Karpas-422 (cell line): Measurements from ENCODE around the gene PTPN23. TPM values are rescaled to one million over a fixed set of nuclear protein-coding genes. Genes with fewer than 3 reads are reported as not detected.

Source experiments
- DNase-seq: peaks from one replicate; pipeline ENCODE4 v3.0.0-alpha.2; 2015
- H2AFZ ChIP-seq: fragments of 200-600 bp; sonication (generic); 2 replicates; pipeline ENCODE4 v1.6.1; 2014; ENCODE audit warnings: antibody characterized with exemption, low read length, mixed read lengths
- H3K27ac ChIP-seq: fragments of 200-600 bp; sonication (generic); 2 replicates; pipeline ENCODE4 v1.5.1; 2014; ENCODE audit warnings: mild to moderate bottlenecking, low read length, moderate library complexity
- H3K27me3 ChIP-seq: fragments of 200-600 bp; sonication (generic); 2 replicates; pipeline ENCODE4 v1.6.1; 2014; ENCODE audit warnings: low read length, mixed read lengths
- H3K36me3 ChIP-seq: fragments of 200-600 bp; sonication (generic); 2 replicates; pipeline ENCODE4 v1.6.1; 2014; ENCODE audit warnings: low read length, mixed read lengths; ENCODE audit not compliant: insufficient read depth
- H3K4me1 ChIP-seq: fragments of 200-600 bp; sonication (generic); 2 replicates; pipeline ENCODE4 v1.6.1; 2014; ENCODE audit warnings: mild to moderate bottlenecking, low read length, mixed read lengths
- H3K4me2 ChIP-seq: fragments of 200-600 bp; sonication (generic); 2 replicates; pipeline ENCODE4 v1.6.1; 2014; ENCODE audit warnings: low read length, low read depth, mild to moderate bottlenecking; ENCODE audit not compliant: poor library complexity, severe bottlenecking
- H3K4me3 ChIP-seq: fragments of 200-600 bp; sonication (generic); 2 replicates; pipeline ENCODE4 v1.5.1; 2014; ENCODE audit warnings: mild to moderate bottlenecking, antibody characterized with exemption, low read length, mixed read lengths
- H3K79me2 ChIP-seq: fragments of 200-600 bp; sonication (generic); 2 replicates; pipeline ENCODE4 v1.6.1; 2014; ENCODE audit warnings: mild to moderate bottlenecking, low read length, mixed read lengths
- H3K9ac ChIP-seq: fragments of 200-600 bp; sonication (generic); 2 replicates; pipeline ENCODE4 v1.6.0; 2014; ENCODE audit warnings: low read length
- H3K9me2 ChIP-seq: fragments of 200-600 bp; sonication (generic), shearing (Covaris generic); replicated peaks from 2 replicates; pipeline ENCODE4 v1.6.0; 2014; ENCODE audit warnings: mild to moderate bottlenecking, low read length, moderate library complexity; ENCODE audit not compliant: insufficient read depth
- H3K9me3 ChIP-seq: fragments of 300-700, 200-600 bp; sonication (generic); 2 replicates; pipeline ENCODE4 v1.6.1; 2014; ENCODE audit warnings: low read length, mixed read lengths
- H4K20me1 ChIP-seq: fragments of 200-600 bp; sonication (generic); 2 replicates; pipeline ENCODE4 v1.6.1; 2014; ENCODE audit warnings: mild to moderate bottlenecking, antibody characterized with exemption, low read length, low read depth; ENCODE audit not compliant: insufficient read depth
- total RNA-seq: library from RNA; depleted of rRNA; stranded (reverse); fragments of >200 nt; shearing (Covaris generic); gene quantifications from 2 replicates; pipeline ENCODE4 v1.2.3, GENCODE V29; 2014; ENCODE audit warnings: low replicate concordance

PTPN23 gene
- total RNA-seq, 1 experiment from 2014 or later = 7.9 TPM

GRCh38 chr3:47392933-47393332, 12.1 kb downstream of the PTPN23 start:
- Histone ChIP-seq H2AFZ (no peak overlapping the region), H3K4me2 (no peak overlapping the region), H3K9me3 (no peaks in the 10 kb centered on the region), H3K36me3 (no peaks in the 10 kb centered on the region; the same call in 1 of the 2 replicates), H3K4me3 (no peak overlapping the region), H3K79me2 (peaks cover 89% of the 10 kb centered on the region), H3K27ac (no peak overlapping the region), H4K20me1 (peaks cover 16% of the 10 kb centered on the region; the same call in 1 of the 2 replicates), H3K27me3 (no peaks in the 10 kb centered on the region), H3K9me2 (no peaks in the 10 kb centered on the region), H3K9ac (no peak overlapping the region), H3K4me1 (no peaks in the 10 kb centered on the region)
- DNase-seq = no peak

DNA sequence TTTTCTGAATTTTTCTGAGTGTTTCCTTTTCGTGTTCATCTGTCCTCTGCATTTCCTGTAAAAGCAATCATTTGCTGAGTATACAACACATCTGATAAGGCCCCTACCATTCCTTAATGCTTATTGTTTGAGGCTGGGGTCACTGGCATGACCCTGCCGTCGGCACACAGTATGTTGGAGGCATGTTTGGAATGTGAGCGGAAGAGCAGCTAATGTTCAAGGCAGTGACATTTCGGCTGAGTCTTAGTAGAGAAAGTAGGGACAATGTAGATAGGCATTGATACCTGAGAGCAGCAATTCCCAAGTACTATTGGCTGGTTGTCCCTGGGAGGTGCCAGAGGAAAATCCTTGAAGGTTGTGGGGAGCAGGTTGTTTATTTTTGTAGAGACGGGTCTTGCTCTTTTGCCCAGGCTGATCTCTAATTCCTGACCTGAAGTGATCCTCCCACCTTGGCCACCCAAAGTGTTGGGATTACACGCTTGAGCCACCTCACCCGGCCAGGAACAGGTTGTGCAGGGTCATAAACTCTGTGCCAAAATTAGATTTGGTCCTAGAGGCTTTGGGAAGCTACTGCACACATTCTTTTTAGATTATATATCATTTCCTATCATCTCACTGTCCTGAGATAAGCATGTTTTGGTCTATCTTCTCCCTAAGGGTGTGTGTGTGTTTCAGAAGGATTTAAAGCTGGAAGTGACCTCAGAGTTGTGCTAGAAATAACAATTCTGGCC, 13.5 kb downstream of the PTPN23 start:
- Histone ChIP-seq H4K20me1 (peaks cover 11% of the 10 kb centered on the region; the same call in 1 of the 2 replicates), H3K9me3 (no peaks in the 10 kb centered on the region), H3K9me2 (no peaks in the 10 kb centered on the region), H2AFZ (no peak overlapping the region), H3K27me3 (no peaks in the 10 kb centered on the region), H3K4me3 (no peak overlapping the region), H3K79me2 (peaks cover 84% of the 10 kb centered on the region), H3K27ac (no peak overlapping the region), H3K4me2 (no peak overlapping the region), H3K9ac (no peak overlapping the region), H3K4me1 (no peaks in the 10 kb centered on the region), H3K36me3 (no peaks in the 10 kb centered on the region)
- DNase-seq = no peak

DNA sequence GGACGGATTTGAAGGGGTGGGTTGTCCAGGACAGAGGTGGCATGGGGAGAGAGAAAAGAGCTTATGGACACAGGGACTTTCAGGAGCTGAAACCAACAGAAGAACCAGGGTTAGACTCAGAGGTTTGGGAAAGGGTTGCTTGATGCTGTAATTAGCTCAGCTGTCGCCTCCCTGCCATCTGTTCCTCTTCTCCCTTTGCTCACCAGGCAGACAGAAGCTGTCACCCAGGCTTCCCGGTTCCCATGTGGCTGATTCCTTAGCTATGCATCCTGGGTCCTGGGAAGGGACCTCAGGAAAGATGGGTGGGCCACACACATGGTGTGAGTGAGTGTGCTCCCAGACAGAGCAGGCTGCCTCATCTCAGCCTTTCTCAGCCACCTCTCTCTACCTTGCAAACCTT, 14.1 kb downstream of the PTPN23 start:
- no peaks in the 10 kb centered on the region for H3K9me2 ChIP-seq
- H3K9me3 ChIP-seq = no peaks in the 10 kb centered on the region
- no peak overlapping the region for H3K9ac ChIP-seq
- no peaks in the 10 kb centered on the region for H3K4me1 ChIP-seq
- DNase-seq = no peak
- H4K20me1 ChIP-seq = peaks cover 11% of the 10 kb centered on the region; the same call in 1 of the 2 replicates
- H3K27me3 ChIP-seq = no peaks in the 10 kb centered on the region
- no peak overlapping the region for H3K4me3 ChIP-seq
- no peak overlapping the region for H2AFZ ChIP-seq
- no peaks in the 10 kb centered on the region for H3K36me3 ChIP-seq
- no peak overlapping the region for H3K27ac ChIP-seq
- H3K4me2 ChIP-seq = no peak overlapping the region
- H3K79me2 ChIP-seq = peaks cover 83% of the 10 kb centered on the region

GRCh38 chr3:47398228-47398627, 17.4 kb downstream of the PTPN23 start:
- H3K27me3 ChIP-seq = no peaks in the 10 kb centered on the region
- no peak overlapping the region for H3K9ac ChIP-seq
- no peaks in the 10 kb centered on the region for H3K9me3 ChIP-seq
- H3K4me3 ChIP-seq = no peak overlapping the region
- H2AFZ ChIP-seq = no peak overlapping the region
- H3K4me2 ChIP-seq = no peak overlapping the region
- H3K27ac ChIP-seq = no peak overlapping the region
- no peaks in the 10 kb centered on the region for H3K4me1 ChIP-seq
- no peaks in the 10 kb centered on the region; the same call in 1 of the 2 replicates for H4K20me1 ChIP-seq
- no peaks in the 10 kb centered on the region for H3K9me2 ChIP-seq
- H3K79me2 ChIP-seq = peaks cover 61% of the 10 kb centered on the region
- no peak for DNase-seq
- 0 out of 2 replicates have a peak, but pooled peaks cover 3% of the 10 kb centered on the region for H3K36me3 ChIP-seq

GRCh38 chr3:47399016-47399415, 18.2 kb downstream of the PTPN23 start:
- H4K20me1 ChIP-seq = no peaks in the 10 kb centered on the region; the same call in 1 of the 2 replicates
- peaks cover 59% of the 10 kb centered on the region for H3K79me2 ChIP-seq
- H3K27me3 ChIP-seq = no peaks in the 10 kb centered on the region
- H2AFZ ChIP-seq = no peak overlapping the region
- no peak overlapping the region for H3K4me3 ChIP-seq
- H3K4me2 ChIP-seq = no peak overlapping the region
- H3K27ac ChIP-seq = no peak overlapping the region
- H3K36me3 ChIP-seq = 0 out of 2 replicates have a peak, but pooled peaks cover 3% of the 10 kb centered on the region
- no peak for DNase-seq
- no peak overlapping the region for H3K9ac ChIP-seq
- H3K9me2 ChIP-seq = no peaks in the 10 kb centered on the region
- no peaks in the 10 kb centered on the region for H3K4me1 ChIP-seq
- no peaks in the 10 kb centered on the region for H3K9me3 ChIP-seq

DNA sequence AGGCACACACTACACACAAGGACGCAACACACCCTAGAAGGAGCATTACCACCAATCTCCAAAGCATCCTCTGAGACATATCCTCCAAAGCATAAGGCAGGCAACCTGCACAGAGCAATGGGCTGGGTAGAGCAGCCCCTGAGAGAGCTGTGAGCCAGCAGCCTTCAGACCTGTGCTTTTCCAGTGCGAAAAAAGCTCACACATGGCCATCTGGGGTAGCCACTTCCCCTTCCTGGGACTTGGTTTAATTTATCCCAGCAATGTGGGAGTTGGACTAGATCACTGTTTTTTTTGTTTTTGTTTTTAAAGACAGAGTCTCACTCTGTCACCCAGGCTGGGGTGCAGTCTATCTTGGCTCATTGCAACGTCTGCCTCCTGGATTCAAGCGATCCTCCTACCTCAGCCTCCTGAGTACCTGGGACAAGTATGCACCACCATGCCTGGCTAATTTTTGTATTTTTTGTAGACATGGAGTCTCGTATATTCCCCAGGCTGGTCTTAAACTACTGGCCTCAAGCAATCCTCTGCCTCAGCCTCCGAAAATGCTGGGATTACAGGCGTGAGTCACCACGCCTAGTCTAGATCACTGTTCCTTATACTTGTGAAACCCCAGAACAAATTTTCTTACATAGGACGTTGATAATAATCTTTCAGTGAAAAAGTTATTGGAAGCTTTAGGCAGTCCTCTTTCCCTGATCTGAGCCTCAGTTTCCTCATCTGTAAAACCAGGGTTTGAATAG, 18.9 kb downstream of the PTPN23 start:
- H3K27ac ChIP-seq = no peak overlapping the region
- no peaks in the 10 kb centered on the region for H3K4me1 ChIP-seq
- no peak overlapping the region for H3K4me2 ChIP-seq
- no peaks in the 10 kb centered on the region for H3K9me2 ChIP-seq
- no peak overlapping the region for H3K4me3 ChIP-seq
- no peaks in the 10 kb centered on the region; the same call in 1 of the 2 replicates for H4K20me1 ChIP-seq
- no peaks in the 10 kb centered on the region for H3K9me3 ChIP-seq
- peaks cover 55% of the 10 kb centered on the region for H3K79me2 ChIP-seq
- DNase-seq = no peak
- no peak overlapping the region for H3K9ac ChIP-seq
- no peaks in the 10 kb centered on the region for H3K27me3 ChIP-seq
- no peak overlapping the region for H2AFZ ChIP-seq
- 0 out of 2 replicates have a peak, but pooled peaks cover 3% of the 10 kb centered on the region for H3K36me3 ChIP-seq

- Histone ChIP-seq H3K36me3 (0 out of 2 replicates have a peak, but pooled peaks cover 7% of the 10 kb centered on the region), H3K9me2 (no peaks in the 10 kb centered on the region), H3K79me2 (peaks cover 29% of the 10 kb centered on the region), H3K4me1 (peaks cover 7% of the 10 kb centered on the region), H3K4me3 (no peak overlapping the region), H2AFZ (no peak overlapping the region), H3K4me2 (no peak overlapping the region), H3K27ac (no peak overlapping the region), H3K9me3 (no peaks in the 10 kb centered on the region), H4K20me1 (peaks cover 6% of the 10 kb centered on the region; the same call in 1 of the 2 replicates), H3K27me3 (no peaks in the 10 kb centered on the region), H3K9ac (no peak overlapping the region)
- DNase-seq = no peak
Measured at GRCh38 chr3:47404431-47404876, 23.6 kb downstream of the PTPN23 start.
